ENCODE measurements around the gene CA12.

DNA sequence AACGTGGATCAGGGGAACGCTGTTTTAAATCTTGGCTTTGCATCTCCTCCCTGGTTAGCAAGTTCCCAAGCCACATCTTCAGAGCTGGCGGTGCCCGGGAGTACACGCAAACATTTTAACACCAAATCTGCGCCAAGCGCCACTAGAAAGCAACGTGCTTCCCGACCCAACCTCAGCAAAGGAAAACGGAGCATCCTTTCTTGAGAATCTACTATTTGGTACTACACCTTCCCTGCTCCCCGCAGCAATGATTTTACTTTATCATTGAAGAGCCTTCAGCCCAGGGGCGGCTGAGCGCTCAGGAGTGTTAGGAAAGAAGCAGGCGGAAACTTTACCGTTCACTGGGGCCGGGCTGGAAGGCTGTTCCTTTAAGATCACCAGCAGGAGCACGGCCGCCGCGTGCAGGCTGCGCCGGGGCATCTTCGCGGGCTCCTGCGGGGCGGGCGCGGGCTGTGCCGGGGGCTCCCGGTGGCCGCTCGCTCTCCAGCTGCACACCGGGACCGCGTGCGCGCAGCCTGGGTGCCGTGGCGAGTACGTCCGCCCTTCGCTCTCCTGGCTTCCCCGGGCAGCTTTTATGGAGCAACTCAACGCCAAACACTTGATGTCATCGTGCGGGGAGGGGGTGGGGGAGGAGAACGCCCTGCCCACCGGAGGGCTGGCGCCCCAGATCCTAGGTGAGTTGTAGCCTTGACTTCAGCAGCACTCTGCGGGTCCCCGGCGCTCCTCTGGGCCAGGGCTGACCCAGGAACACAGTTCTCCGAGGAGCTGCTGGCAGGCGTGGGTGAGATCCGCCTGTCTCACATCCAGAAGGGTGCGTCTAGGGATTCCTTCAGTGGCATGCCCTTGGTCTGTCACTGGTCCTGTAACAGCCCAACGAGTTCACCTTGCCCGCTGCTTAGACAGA lies at the start of gene CA12:
- TF ChIP-seq, protein P1, sequence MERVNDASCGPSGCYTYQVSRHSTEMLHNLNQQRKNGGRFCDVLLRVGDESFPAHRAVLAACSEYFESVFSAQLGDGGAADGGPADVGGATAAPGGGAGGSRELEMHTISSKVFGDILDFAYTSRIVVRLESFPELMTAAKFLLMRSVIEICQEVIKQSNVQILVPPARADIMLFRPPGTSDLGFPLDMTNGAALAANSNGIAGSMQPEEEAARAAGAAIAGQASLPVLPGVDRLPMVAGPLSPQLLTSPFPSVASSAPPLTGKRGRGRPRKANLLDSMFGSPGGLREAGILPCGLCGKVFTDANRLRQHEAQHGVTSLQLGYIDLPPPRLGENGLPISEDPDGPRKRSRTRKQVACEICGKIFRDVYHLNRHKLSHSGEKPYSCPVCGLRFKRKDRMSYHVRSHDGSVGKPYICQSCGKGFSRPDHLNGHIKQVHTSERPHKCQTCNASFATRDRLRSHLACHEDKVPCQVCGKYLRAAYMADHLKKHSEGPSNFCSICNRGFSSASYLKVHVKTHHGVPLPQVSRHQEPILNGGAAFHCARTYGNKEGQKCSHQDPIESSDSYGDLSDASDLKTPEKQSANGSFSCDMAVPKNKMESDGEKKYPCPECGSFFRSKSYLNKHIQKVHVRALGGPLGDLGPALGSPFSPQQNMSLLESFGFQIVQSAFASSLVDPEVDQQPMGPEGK (CRISPR knock-in tag; IDR thresholded peaks at IDR 0.05; ENCODE audit: borderline replicate concordance), result no peak
- TF ChIP-seq, protein P2, sequence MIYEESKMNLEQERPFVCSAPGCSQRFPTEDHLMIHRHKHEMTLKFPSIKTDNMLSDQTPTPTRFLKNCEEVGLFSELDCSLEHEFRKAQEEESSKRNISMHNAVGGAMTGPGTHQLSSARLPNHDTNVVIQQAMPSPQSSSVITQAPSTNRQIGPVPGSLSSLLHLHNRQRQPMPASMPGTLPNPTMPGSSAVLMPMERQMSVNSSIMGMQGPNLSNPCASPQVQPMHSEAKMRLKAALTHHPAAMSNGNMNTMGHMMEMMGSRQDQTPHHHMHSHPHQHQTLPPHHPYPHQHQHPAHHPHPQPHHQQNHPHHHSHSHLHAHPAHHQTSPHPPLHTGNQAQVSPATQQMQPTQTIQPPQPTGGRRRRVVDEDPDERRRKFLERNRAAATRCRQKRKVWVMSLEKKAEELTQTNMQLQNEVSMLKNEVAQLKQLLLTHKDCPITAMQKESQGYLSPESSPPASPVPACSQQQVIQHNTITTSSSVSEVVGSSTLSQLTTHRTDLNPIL (CRISPR knock-in tag; IDR thresholded peaks at IDR 0.05; ENCODE audit: low read depth), result no peak
- TF ChIP-seq ZFP30 (CRISPR knock-in tag; IDR thresholded peaks at IDR 0.05), result no peak
